CD4-positive, alpha-beta T cell treated with Interleukin-4 for 1 hour (primary cell): ENCODE results near the gene PRKRA.
"Not testable (repeated sequence)": the region's sequence is repeated elsewhere in the genome, so short reads cannot be mapped to it uniquely, and the experiment has no call there.

Experiments
- DNase-seq, 2 donors: peaks; one replicate each; pipeline ENCODE4 v3.0.0-alpha.2; 2020 to 2022

Gene PRKRA

GRCh38 chr2:178450774-178451525 lies at the start of gene PRKRA, which contains the start of gene PJVK:
Gene PRKRA (minus strand): TSS chr2:178451175. CDS start chr2:178451030, 145 bp downstream.
Gene PJVK (plus strand): TSS chr2:178451378. CDS start chr2:178453410, 2,032 bp downstream.
- DNase-seq: peak; percentile 95

GRCh38 chr2:178499640-178500039 lies 48.7 kb upstream of the PRKRA start:
- DNase-seq: no peak

GRCh38 chr2:178498137-178498536 lies 47.2 kb upstream of the PRKRA start:
- DNase-seq: no peak

- no peak for DNase-seq
Measured at GRCh38 chr2:178496049-178496448, 45.1 kb upstream of the PRKRA start.

- no peak for DNase-seq
Measured at GRCh38 chr2:178491612-178492011, 40.6 kb upstream of the PRKRA start.

GRCh38 chr2:178485356-178485755 lies 34.4 kb upstream of the PRKRA start:
- no peak for DNase-seq

- no peak for DNase-seq
Measured at GRCh38 chr2:178484245-178485041, 33.5 kb upstream of the PRKRA start.

- no peak for DNase-seq
Measured at GRCh38 chr2:178482437-178482836, 31.5 kb upstream of the PRKRA start.

GRCh38 chr2:178480227-178481181 lies 29.5 kb upstream of the PRKRA start, which contains the start of gene PLEKHA3:
Gene PLEKHA3 (plus strand): TSS chr2:178480457. CDS start chr2:178480870, 413 bp downstream.
- peak; percentile 81 to 84 for DNase-seq

GRCh38 chr2:178479758-178480226 lies 28.8 kb upstream of the PRKRA start:
- peak in 1 of 2 donors; percentile 3 for DNase-seq

- DNase-seq: no peak
Measured at GRCh38 chr2:178479275-178479616, 28.3 kb upstream of the PRKRA start.

- DNase-seq: peak; percentile 87 to 88
Measured at GRCh38 chr2:178478439-178479274, 27.7 kb upstream of the PRKRA start, which contains the start of gene FKBP7. Gene FKBP7 (minus strand): TSS chr2:178478600. CDS start chr2:178478499, 101 bp downstream.

- DNase-seq: no peak
Measured at GRCh38 chr2:178478130-178478438, 27.1 kb upstream of the PRKRA start.

GRCh38 chr2:178477443-178478129 lies 26.6 kb upstream of the PRKRA start:
- DNase-seq: no peak

- DNase-seq: no peak
Measured at GRCh38 chr2:178476477-178476876, 25.5 kb upstream of the PRKRA start.

- DNase-seq: no peak
Measured at GRCh38 chr2:178474560-178474959, 23.6 kb upstream of the PRKRA start.

GRCh38 chr2:178473931-178474330 lies 23.0 kb upstream of the PRKRA start:
- no peak for DNase-seq

GRCh38 chr2:178473373-178473772 lies 22.4 kb upstream of the PRKRA start:
- DNase-seq: no peak

GRCh38 chr2:178471313-178471712 lies 20.3 kb upstream of the PRKRA start:
- not testable (repeated sequence) for DNase-seq

GRCh38 chr2:178469219-178469849 lies 18.4 kb upstream of the PRKRA start:
- no peak for DNase-seq
